Measurements from ENCODE around the gene LRGUK. TPM values are rescaled to one million over a fixed set of nuclear protein-coding genes. Genes with fewer than 3 reads are reported as not detected.
"Not testable (repeated sequence)": the region's sequence is repeated elsewhere in the genome, so short reads cannot be mapped to it uniquely, and the experiment has no call there.

The LRGUK gene
- polyA plus RNA-seq (2013, experiment 1 of 2) = 0.07 TPM
- polyA plus RNA-seq (2013, experiment 2 of 2) = 0.07 TPM

GRCh38 chr7:134126966-134127848 lies at the start of gene LRGUK:
TSS of gene LRGUK (plus strand) at chr7:134127340. CDS start at chr7:134127368, 28 bp downstream.
- no peak within 1 kb of the TSS for H3K23ac ChIP-seq (ENCODE audit: low read length in 2 of 2)
- no peak within 1 kb of the TSS for H2BK120ac ChIP-seq (ENCODE audit: low read depth, low read length)
- H3K9me3 ChIP-seq (ENCODE audit: control insufficient read depth, low read length) = no peaks in the 10 kb centered on the region
- H3K27me3 ChIP-seq (ENCODE audit: control insufficient read depth in 1 of 2, insufficient read depth in 1 of 2, low read length in 2 of 2) = peaks cover 13 to 16% of the 10 kb centered on the region in 2 experiments
- no peak within 1 kb of the TSS for H2BK12ac ChIP-seq (ENCODE audit: low read length in 2 of 2)
- H3K18ac ChIP-seq (ENCODE audit: low read depth in 1 of 2, low read length in 2 of 2) = no peak within 1 kb of the TSS
- peak within 1 kb of the TSS; percentile 96 for H2AFZ ChIP-seq (ENCODE audit: low read depth, low read length)
- no peak within 1 kb of the TSS for H2AK5ac ChIP-seq (ENCODE audit: low read length, severe bottlenecking)
- no peak within 1 kb of the TSS for H4K8ac ChIP-seq (ENCODE audit: low read length)
- 5% methylated on average over 43 of the region's 43 CpGs for WGBS
- no peak within 1 kb of the TSS for H3K14ac ChIP-seq (ENCODE audit: low read length in 2 of 2)
- DNase-seq = peak; percentile 81
- peaks cover 5% of the 10 kb centered on the region for H3K4me1 ChIP-seq (ENCODE audit: control insufficient read depth, insufficient read depth, low read depth, low read length)
- H3K27ac ChIP-seq (ENCODE audit: low read length, poor library complexity, severe bottlenecking) = no peak within 1 kb of the TSS
- H3K4me2 ChIP-seq (ENCODE audit: low read length, poor library complexity, severe bottlenecking) = peak within 1 kb of the TSS; percentile 99
- H4K91ac ChIP-seq (ENCODE audit: low read length) = no peak within 1 kb of the TSS
- H2BK15ac ChIP-seq (ENCODE audit: low read depth, poor library complexity, severe bottlenecking) = no peak within 1 kb of the TSS
- no peaks in the 10 kb centered on the region for H3K36me3 ChIP-seq (ENCODE audit: control insufficient read depth in 1 of 2, insufficient read depth in 2 of 2, low read depth in 1 of 2, low read length in 2 of 2)
- H2BK5ac ChIP-seq (ENCODE audit: low read depth, low read length, poor library complexity, severe bottlenecking) = no peak within 1 kb of the TSS
- H3K4ac ChIP-seq (ENCODE audit: low read depth in 1 of 2, low read length in 2 of 2) = no peak within 1 kb of the TSS
- peak within 1 kb of the TSS; percentile 80 for H3K9ac ChIP-seq (ENCODE audit: low read length)
- H3K79me1 ChIP-seq (replicated peaks; ENCODE audit: low read length, poor library complexity, severe bottlenecking) = no peaks in the 10 kb centered on the region
- peak within 1 kb of the TSS; percentile 70 to 90 for H3K4me3 ChIP-seq (ENCODE audit: insufficient read depth in 1 of 2, low read depth in 1 of 2, low read length in 2 of 2)

- H2AK5ac ChIP-seq (ENCODE audit: low read length, severe bottlenecking); H3K9ac ChIP-seq (ENCODE audit: low read length); H2BK120ac ChIP-seq (ENCODE audit: low read depth, low read length); H3K14ac ChIP-seq (ENCODE audit: low read length in 2 of 2); H3K9me3 ChIP-seq (ENCODE audit: control insufficient read depth, low read length); H3K4ac ChIP-seq (ENCODE audit: low read depth in 1 of 2, low read length in 2 of 2); H2BK12ac ChIP-seq (ENCODE audit: low read length in 2 of 2); H3K4me2 ChIP-seq (ENCODE audit: low read length, poor library complexity, severe bottlenecking); H3K79me1 ChIP-seq (replicated peaks; ENCODE audit: low read length, poor library complexity, severe bottlenecking); H3K23ac ChIP-seq (ENCODE audit: low read length in 2 of 2); DNase-seq; H4K91ac ChIP-seq (ENCODE audit: low read length); H3K18ac ChIP-seq (ENCODE audit: low read depth in 1 of 2, low read length in 2 of 2); H3K27ac ChIP-seq (ENCODE audit: low read length, poor library complexity, severe bottlenecking); H3K4me1 ChIP-seq (ENCODE audit: control insufficient read depth, insufficient read depth, low read depth, low read length); H2AFZ ChIP-seq (ENCODE audit: low read depth, low read length); H2BK15ac ChIP-seq (ENCODE audit: low read depth, poor library complexity, severe bottlenecking); H4K8ac ChIP-seq (ENCODE audit: low read length); H3K36me3 ChIP-seq (ENCODE audit: control insufficient read depth in 1 of 2, insufficient read depth in 2 of 2, low read depth in 1 of 2, low read length in 2 of 2); H2BK5ac ChIP-seq (ENCODE audit: low read depth, low read length, poor library complexity, severe bottlenecking); H3K27me3 ChIP-seq (ENCODE audit: control insufficient read depth in 1 of 2, insufficient read depth in 1 of 2, low read length in 2 of 2); H3K4me3 ChIP-seq (ENCODE audit: insufficient read depth in 1 of 2, low read depth in 1 of 2, low read length in 2 of 2): not testable (repeated sequence)
- 100% methylated on average over 1 of the region's 2 CpGs for WGBS
These were observed 49.6 kb upstream of the LRGUK start for GRCh38 chr7:134077560-134077959.

GRCh38 chr7:134078991-134079390 lies 48.1 kb upstream of the LRGUK start:
- Histone ChIP-seq H3K4me3 (ENCODE audit: insufficient read depth in 1 of 2, low read depth in 1 of 2, low read length in 2 of 2) (no peak overlapping the region), H3K14ac (ENCODE audit: low read length in 2 of 2) (no peak overlapping the region), H3K79me1 (replicated peaks; ENCODE audit: low read length, poor library complexity, severe bottlenecking) (no peaks in the 10 kb centered on the region), H2AK5ac (ENCODE audit: low read length, severe bottlenecking) (no peak overlapping the region), H3K23ac (ENCODE audit: low read length in 2 of 2) (no peak overlapping the region), H4K91ac (ENCODE audit: low read length) (no peak overlapping the region), H3K4me2 (ENCODE audit: low read length, poor library complexity, severe bottlenecking) (no peak overlapping the region), H3K4me1 (ENCODE audit: control insufficient read depth, insufficient read depth, low read depth, low read length) (no peaks in the 10 kb centered on the region), H2AFZ (ENCODE audit: low read depth, low read length) (no peak overlapping the region), H2BK12ac (ENCODE audit: low read length in 2 of 2) (no peak overlapping the region), H2BK15ac (ENCODE audit: low read depth, poor library complexity, severe bottlenecking) (no peak overlapping the region), H2BK120ac (ENCODE audit: low read depth, low read length) (no peak overlapping the region), H3K9me3 (ENCODE audit: control insufficient read depth, low read length) (no peaks in the 10 kb centered on the region), H3K27ac (ENCODE audit: low read length, poor library complexity, severe bottlenecking) (no peak overlapping the region), H3K9ac (ENCODE audit: low read length) (no peak overlapping the region), H4K8ac (ENCODE audit: low read length) (no peak overlapping the region), H3K4ac (ENCODE audit: low read depth in 1 of 2, low read length in 2 of 2) (no peak overlapping the region), H3K36me3 (ENCODE audit: control insufficient read depth in 1 of 2, insufficient read depth in 2 of 2, low read depth in 1 of 2, low read length in 2 of 2) (no peaks in the 10 kb centered on the region), H3K27me3 (ENCODE audit: control insufficient read depth in 1 of 2, insufficient read depth in 1 of 2, low read length in 2 of 2) (no peaks in the 10 kb centered on the region), H2BK5ac (ENCODE audit: low read depth, low read length, poor library complexity, severe bottlenecking) (no peak overlapping the region), H3K18ac (ENCODE audit: low read depth in 1 of 2, low read length in 2 of 2) (no peak overlapping the region)
- no peak for DNase-seq
- WGBS = 35% methylated on average over 2 of the region's 2 CpGs

- H3K9ac ChIP-seq (ENCODE audit: low read length) = no peak overlapping the region
- no peaks in the 10 kb centered on the region for H3K9me3 ChIP-seq (ENCODE audit: control insufficient read depth, low read length)
- H4K91ac ChIP-seq (ENCODE audit: low read length) = no peak overlapping the region
- WGBS = no CpG with 5 or more reads among the region's 1 CpG
- no peak overlapping the region for H4K8ac ChIP-seq (ENCODE audit: low read length)
- H3K27me3 ChIP-seq (ENCODE audit: control insufficient read depth in 1 of 2, insufficient read depth in 1 of 2, low read length in 2 of 2) = no peaks in the 10 kb centered on the region
- no peak overlapping the region for H3K4ac ChIP-seq (ENCODE audit: low read depth in 1 of 2, low read length in 2 of 2)
- no peak overlapping the region for H2BK15ac ChIP-seq (ENCODE audit: low read depth, poor library complexity, severe bottlenecking)
- no peak for DNase-seq
- no peaks in the 10 kb centered on the region for H3K4me1 ChIP-seq (ENCODE audit: control insufficient read depth, insufficient read depth, low read depth, low read length)
- H3K4me3 ChIP-seq (ENCODE audit: insufficient read depth in 1 of 2, low read depth in 1 of 2, low read length in 2 of 2) = no peak overlapping the region
- no peaks in the 10 kb centered on the region for H3K79me1 ChIP-seq (replicated peaks; ENCODE audit: low read length, poor library complexity, severe bottlenecking)
- H3K18ac ChIP-seq (ENCODE audit: low read depth in 1 of 2, low read length in 2 of 2) = no peak overlapping the region
- no peak overlapping the region for H2AFZ ChIP-seq (ENCODE audit: low read depth, low read length)
- H3K14ac ChIP-seq (ENCODE audit: low read length in 2 of 2) = no peak overlapping the region
- H3K4me2 ChIP-seq (ENCODE audit: low read length, poor library complexity, severe bottlenecking) = no peak overlapping the region
- no peak overlapping the region for H2AK5ac ChIP-seq (ENCODE audit: low read length, severe bottlenecking)
- no peak overlapping the region for H3K27ac ChIP-seq (ENCODE audit: low read length, poor library complexity, severe bottlenecking)
- no peak overlapping the region for H2BK12ac ChIP-seq (ENCODE audit: low read length in 2 of 2)
- no peak overlapping the region for H2BK120ac ChIP-seq (ENCODE audit: low read depth, low read length)
- H3K23ac ChIP-seq (ENCODE audit: low read length in 2 of 2) = no peak overlapping the region
- H3K36me3 ChIP-seq (ENCODE audit: control insufficient read depth in 1 of 2, insufficient read depth in 2 of 2, low read depth in 1 of 2, low read length in 2 of 2) = no peaks in the 10 kb centered on the region
- H2BK5ac ChIP-seq (ENCODE audit: low read depth, low read length, poor library complexity, severe bottlenecking) = no peak overlapping the region
These were observed 45.4 kb upstream of the LRGUK start for GRCh38 chr7:134081695-134082094.

Measured in mesenchymal stem cell (in vitro differentiated cells and primary cell).